GM12875 (cell line): ENCODE measurements around the gene TMEM179.

Source experiments
- H3K4me3 ChIP-seq: one replicate; pipeline ENCODE4 v1.5.1; 2011; ENCODE audit warnings: low read depth, low read length, control low read depth
- CTCF ChIP-seq: IDR thresholded peaks from 2 replicates; pipeline ENCODE4 v1.5.1; 2011; ENCODE audit warnings: low read depth, mild to moderate bottlenecking, control low read depth, inconsistent platforms, low read length, moderate library complexity, borderline replicate concordance; ENCODE audit not compliant: insufficient read depth

The TMEM179 gene

GRCh38 chr14:104554088-104554607 lies 50.4 kb downstream of the TMEM179 start:
- TF ChIP-seq CTCF, result no peak
- no peak overlapping the region for H3K4me3 ChIP-seq

- no peak overlapping the region for H3K4me3 ChIP-seq
- TF ChIP-seq CTCF, result no peak
Measured at GRCh38 chr14:104553166-104554087, 51.1 kb downstream of the TMEM179 start.

- TF ChIP-seq CTCF, result no peak
- no peak overlapping the region for H3K4me3 ChIP-seq
Measured at GRCh38 chr14:104552738-104553125, 51.8 kb downstream of the TMEM179 start.

GRCh38 chr14:104551851-104552737 lies 52.5 kb downstream of the TMEM179 start:
- TF ChIP-seq CTCF, result no peak
- H3K4me3 ChIP-seq, result no peak overlapping the region

- TF ChIP-seq CTCF, result no peak
- H3K4me3 ChIP-seq, result no peak overlapping the region
Measured at GRCh38 chr14:104550861-104551728, 53.5 kb downstream of the TMEM179 start.

- no peak for TF ChIP-seq CTCF
- no peak overlapping the region for H3K4me3 ChIP-seq
Measured at GRCh38 chr14:104550340-104550860, 54.2 kb downstream of the TMEM179 start.
